ENCODE data around the gene TMPRSS2. TPM values are rescaled to one million over a fixed set of nuclear protein-coding genes. Genes with fewer than 3 reads are reported as not detected.
"Not testable (repeated sequence)": the region's sequence is repeated elsewhere in the genome, so short reads cannot be mapped to it uniquely, and the experiment has no call there.

TMPRSS2 gene
- total RNA-seq, 3 donors from 2014 or later, result 32.1 to 56.6 TPM; not detected in 1

- intact Hi-C loops (cut with DNase I; ENCODE audit: low total_unique reads), result no loop called here
- TF ChIP-seq POLR2A (IDR thresholded peaks at IDR 0.05), result no peak
- peak in 2 of 3 donors; percentile 35 to 37 for TF ChIP-seq POLR2AphosphoS5 (IDR thresholded peaks at IDR 0.05)
- no peak for TF ChIP-seq CTCF (IDR thresholded peaks at IDR 0.05)
- H3K27ac ChIP-seq, result peak overlapping the region; percentile 86 to 96
These were observed 87.8 kb downstream of the TMPRSS2 start for GRCh38 chr21:41419921-41420862.

DNA sequence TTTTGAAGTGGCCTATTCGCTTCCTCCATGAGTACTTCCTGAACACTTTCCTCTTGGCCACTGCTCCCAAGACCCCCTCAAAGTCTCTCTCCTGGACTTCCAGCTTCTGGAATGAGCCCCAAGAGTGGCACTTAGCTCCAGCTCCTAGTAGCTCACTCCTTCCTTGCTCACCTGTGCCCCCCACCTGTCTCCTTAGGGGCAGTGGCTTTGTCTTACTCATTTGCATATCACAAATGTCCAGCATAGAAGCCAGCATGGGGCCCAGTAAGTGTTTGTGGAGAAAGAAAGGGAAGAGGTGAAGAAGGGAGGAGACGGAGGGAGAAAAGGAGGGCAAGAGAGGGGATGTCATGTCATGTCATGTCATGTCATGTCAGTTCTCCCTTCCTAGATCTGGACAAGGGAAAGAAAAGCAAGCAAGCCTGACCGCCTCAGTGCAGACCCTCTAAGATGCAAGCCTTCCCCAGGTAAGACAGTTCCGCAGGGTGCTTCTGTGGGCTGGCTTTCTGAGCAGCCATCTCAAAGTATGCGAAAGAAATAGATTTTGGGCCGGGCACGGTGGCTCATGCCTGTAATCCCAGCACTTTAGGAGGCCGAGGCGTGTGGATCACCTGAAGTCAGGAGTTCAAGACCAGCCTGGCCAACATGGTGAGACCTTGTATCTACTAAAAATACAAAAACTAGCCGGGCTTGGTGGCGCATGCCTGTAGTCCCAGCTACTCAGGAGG lies 88.8 kb downstream of the TMPRSS2 start:
- H3K4me1 ChIP-seq, result no peaks in the 10 kb centered on the region
- H3K9me3 ChIP-seq, result no peaks in the 10 kb centered on the region
- H3K36me3 ChIP-seq, result no peaks in the 10 kb centered on the region
- H3K27me3 ChIP-seq, result no peaks in the 10 kb centered on the region
- TF ChIP-seq POLR2A (IDR thresholded peaks at IDR 0.05) (no peak), POLR2AphosphoS5 (IDR thresholded peaks at IDR 0.05) (no peak), CTCF (IDR thresholded peaks at IDR 0.05) (no peak)
- DNase-seq (ENCODE audit: low spot score in 2 of 2), result no peak
- peak overlapping the region; percentile 60 to 86 for H3K27ac ChIP-seq
- H3K4me3 ChIP-seq, result no peak overlapping the region
- intact Hi-C loops (cut with DNase I; ENCODE audit: low total_unique reads), result no loop called here

More at GRCh38 chr21:41419921-41420862, 87.8 kb downstream of the TMPRSS2 start:
- peak; percentile 72 to 81 for DNase-seq (ENCODE audit: low spot score in 2 of 2)
- H3K27me3 ChIP-seq, result no peaks in the 10 kb centered on the region
- no peaks in the 10 kb centered on the region for H3K36me3 ChIP-seq
- H3K4me1 ChIP-seq, result no peaks in the 10 kb centered on the region
- no peaks in the 10 kb centered on the region for H3K9me3 ChIP-seq
- peak overlapping the region; percentile 65 to 86 (median 67) for H3K4me3 ChIP-seq

DNA sequence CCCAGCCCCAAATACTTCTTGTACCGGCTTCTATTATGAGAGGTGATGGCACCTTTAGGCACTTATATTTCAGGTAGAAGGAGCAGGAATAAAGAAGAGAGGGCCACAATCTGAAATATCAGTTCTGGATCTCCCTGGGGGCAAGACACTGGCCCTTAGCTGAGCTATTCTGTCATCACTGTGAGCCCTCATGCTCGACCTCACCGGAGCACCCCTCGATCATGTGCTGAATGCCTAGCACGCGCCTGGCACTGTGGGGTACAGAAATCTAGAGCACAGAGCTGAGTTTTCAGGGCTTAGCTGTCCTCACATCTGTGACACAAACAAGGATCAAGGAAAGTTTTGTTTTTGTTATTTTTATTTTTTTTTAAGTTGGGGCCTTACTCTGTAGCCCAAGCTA lies 89.6 kb downstream of the TMPRSS2 start:
- H3K4me3 ChIP-seq, result no peak overlapping the region
- peak overlapping the region in 1 of 2 donors; percentile 26 for H3K27ac ChIP-seq
- DNase-seq (ENCODE audit: low spot score in 2 of 2), result no peak
- no peaks in the 10 kb centered on the region for H3K27me3 ChIP-seq
- TF ChIP-seq CTCF (IDR thresholded peaks at IDR 0.05), result no peak
- TF ChIP-seq POLR2AphosphoS5 (IDR thresholded peaks at IDR 0.05), result no peak
- TF ChIP-seq POLR2A (IDR thresholded peaks at IDR 0.05), result no peak
- no peaks in the 10 kb centered on the region for H3K4me1 ChIP-seq
- H3K36me3 ChIP-seq, result no peaks in the 10 kb centered on the region
- H3K9me3 ChIP-seq, result no peaks in the 10 kb centered on the region
- intact Hi-C loops (cut with DNase I; ENCODE audit: low total_unique reads), result no loop called here

- H3K27ac ChIP-seq; intact Hi-C loops (cut with DNase I; ENCODE audit: low total_unique reads); H3K4me1 ChIP-seq; DNase-seq (ENCODE audit: low spot score in 2 of 2); H3K27me3 ChIP-seq; H3K36me3 ChIP-seq; H3K9me3 ChIP-seq; H3K4me3 ChIP-seq: not testable (repeated sequence)
These were observed 90.5 kb downstream of the TMPRSS2 start for GRCh38 chr21:41417505-41417904.

Other genes starting within 250 kb of the TMPRSS2 start
- gene FAM3B, start 191.4 kb downstream of the TMPRSS2 start, total RNA-seq, result 10 to 100 TPM in 2 of 3 donors, 1 to 10 TPM in 1; 1.6 to 13.6 (median 10.5) TPM
- gene MX2, start 146.1 kb downstream of the TMPRSS2 start, total RNA-seq, result 10 to 100 TPM in 2 of 3 donors, 1 to 10 TPM in 1; 8.9 to 31.5 (median 29.4) TPM
- gene MX1, start 81.9 kb downstream of the TMPRSS2 start, total RNA-seq, result 10 to 100 TPM; 13.4 to 23.1 (median 21.8) TPM

All from breast epithelium (tissue), 4 donors.